KMS-11 (cell line): ENCODE measurements around the gene SLC39A9.

Source experiments
- H2AFZ ChIP-seq: fragments of 200-600 bp; sonication (generic); 2 replicates; pipeline ENCODE4 v1.6.1; 2016; ENCODE audit warnings: antibody characterized with exemption, mixed run types, low read depth
- H3K27ac ChIP-seq: fragments of 200-600 bp; sonication (generic); 2 replicates; pipeline ENCODE4 v1.6.1; 2016; ENCODE audit warnings: mild to moderate bottlenecking, mixed run types
- H3K27me3 ChIP-seq: fragments of 200-600 bp; sonication (generic); 2 replicates; pipeline ENCODE4 v1.6.1; 2017; ENCODE audit warnings: mild to moderate bottlenecking, low read depth, mixed run types, moderate library complexity; ENCODE audit not compliant: insufficient read depth
- H3K36me3 ChIP-seq: fragments of 200-600 bp; sonication (generic); 2 replicates; pipeline ENCODE4 v1.6.1; 2017; ENCODE audit warnings: mild to moderate bottlenecking, mixed run types; ENCODE audit not compliant: insufficient read depth
- H3K4me1 ChIP-seq: fragments of 200-600 bp; sonication (generic); 2 replicates; pipeline ENCODE4 v1.6.1; 2016; ENCODE audit warnings: mild to moderate bottlenecking, low read depth, mixed run types; ENCODE audit not compliant: poor library complexity, severe bottlenecking
- H3K4me2 ChIP-seq: fragments of 200-600 bp; sonication (generic); 2 replicates; pipeline ENCODE4 v1.7.0; 2016; ENCODE audit warnings: mild to moderate bottlenecking, mixed run types
- H3K4me3 ChIP-seq: fragments of 200-600 bp; sonication (generic); IDR thresholded peaks from 2 replicates; pipeline ENCODE4 v1.6.1; 2017; ENCODE audit warnings: low read depth, low read length, mixed read lengths; ENCODE audit not compliant: insufficient read depth
- H3K79me2 ChIP-seq: fragments of 200-600 bp; sonication (generic); 2 replicates; pipeline ENCODE4 v1.6.1; 2016; ENCODE audit warnings: low read depth, mixed run types; ENCODE audit not compliant: insufficient read depth
- H3K9ac ChIP-seq: fragments of 200-600 bp; sonication (generic); 2 replicates; pipeline ENCODE4 v1.6.1; 2016; ENCODE audit warnings: mild to moderate bottlenecking, mixed run types
- H4K20me1 ChIP-seq: fragments of 200-600 bp; sonication (generic); 2 replicates; pipeline ENCODE4 v1.6.1; 2016; ENCODE audit warnings: mild to moderate bottlenecking, mixed run types; ENCODE audit not compliant: insufficient read depth
- CTCF ChIP-seq: fragments of 200-600 bp; sonication (generic); conservative IDR thresholded peaks from 2 replicates; pipeline ENCODE4 v1.6.1; 2017; ENCODE audit warnings: low read depth, mild to moderate bottlenecking, antibody characterized with exemption, low read length, moderate library complexity, mixed read lengths

The SLC39A9 gene

GRCh38 chr14:69423279-69423678 is 24.8 kb downstream of the SLC39A9 start:
- Histone ChIP-seq H3K36me3 (no peaks in the 10 kb centered on the region), H3K9ac (no peak overlapping the region), H3K4me1 (no peaks in the 10 kb centered on the region), H3K4me2 (no peak overlapping the region), H2AFZ (no peak overlapping the region), H3K27me3 (no peaks in the 10 kb centered on the region), H3K4me3 (no peak overlapping the region), H3K79me2 (no peaks in the 10 kb centered on the region), H3K27ac (no peak overlapping the region), H4K20me1 (no peaks in the 10 kb centered on the region)
- TF ChIP-seq CTCF, result no peak

- no peaks in the 10 kb centered on the region for H3K27me3 ChIP-seq
- no peak overlapping the region for H3K4me2 ChIP-seq
- no peak overlapping the region for H2AFZ ChIP-seq
- no peak overlapping the region for H3K27ac ChIP-seq
- TF ChIP-seq CTCF, result no peak
- no peaks in the 10 kb centered on the region for H3K36me3 ChIP-seq
- no peaks in the 10 kb centered on the region for H3K4me1 ChIP-seq
- H4K20me1 ChIP-seq, result no peaks in the 10 kb centered on the region
- no peak overlapping the region for H3K4me3 ChIP-seq
- no peak overlapping the region for H3K9ac ChIP-seq
- H3K79me2 ChIP-seq, result no peaks in the 10 kb centered on the region
Observed at GRCh38 chr14:69424149-69424923, 25.8 kb downstream of the SLC39A9 start.

- Histone ChIP-seq H3K4me2 (no peak overlapping the region), H3K27ac (no peak overlapping the region), H3K4me1 (no peaks in the 10 kb centered on the region), H3K4me3 (no peak overlapping the region), H3K9ac (no peak overlapping the region), H3K36me3 (no peaks in the 10 kb centered on the region), H2AFZ (no peak overlapping the region), H3K27me3 (no peaks in the 10 kb centered on the region), H3K79me2 (no peaks in the 10 kb centered on the region), H4K20me1 (no peaks in the 10 kb centered on the region)
- no peak for TF ChIP-seq CTCF
Observed at GRCh38 chr14:69427596-69427995, 29.1 kb downstream of the SLC39A9 start.

GRCh38 chr14:69428289-69428998 is 30.0 kb downstream of the SLC39A9 start:
- Histone ChIP-seq H3K27ac (no peak overlapping the region), H3K9ac (no peak overlapping the region), H3K27me3 (no peaks in the 10 kb centered on the region), H4K20me1 (no peaks in the 10 kb centered on the region), H3K4me2 (no peak overlapping the region), H3K79me2 (no peaks in the 10 kb centered on the region), H3K4me1 (no peaks in the 10 kb centered on the region), H2AFZ (no peak overlapping the region), H3K4me3 (no peak overlapping the region), H3K36me3 (no peaks in the 10 kb centered on the region)
- TF ChIP-seq CTCF, result no peak
